Femur (tissue), 1 donor: ENCODE measurements around the gene MAPK8IP3.
A peak's percentile ranks its signal among the peaks of the same experiment; 100 is the strongest.

Experiments
- DNase-seq: peaks from one replicate; pipeline ENCODE4 v3.0.0-alpha.2; 2017

The MAPK8IP3 gene

DNA sequence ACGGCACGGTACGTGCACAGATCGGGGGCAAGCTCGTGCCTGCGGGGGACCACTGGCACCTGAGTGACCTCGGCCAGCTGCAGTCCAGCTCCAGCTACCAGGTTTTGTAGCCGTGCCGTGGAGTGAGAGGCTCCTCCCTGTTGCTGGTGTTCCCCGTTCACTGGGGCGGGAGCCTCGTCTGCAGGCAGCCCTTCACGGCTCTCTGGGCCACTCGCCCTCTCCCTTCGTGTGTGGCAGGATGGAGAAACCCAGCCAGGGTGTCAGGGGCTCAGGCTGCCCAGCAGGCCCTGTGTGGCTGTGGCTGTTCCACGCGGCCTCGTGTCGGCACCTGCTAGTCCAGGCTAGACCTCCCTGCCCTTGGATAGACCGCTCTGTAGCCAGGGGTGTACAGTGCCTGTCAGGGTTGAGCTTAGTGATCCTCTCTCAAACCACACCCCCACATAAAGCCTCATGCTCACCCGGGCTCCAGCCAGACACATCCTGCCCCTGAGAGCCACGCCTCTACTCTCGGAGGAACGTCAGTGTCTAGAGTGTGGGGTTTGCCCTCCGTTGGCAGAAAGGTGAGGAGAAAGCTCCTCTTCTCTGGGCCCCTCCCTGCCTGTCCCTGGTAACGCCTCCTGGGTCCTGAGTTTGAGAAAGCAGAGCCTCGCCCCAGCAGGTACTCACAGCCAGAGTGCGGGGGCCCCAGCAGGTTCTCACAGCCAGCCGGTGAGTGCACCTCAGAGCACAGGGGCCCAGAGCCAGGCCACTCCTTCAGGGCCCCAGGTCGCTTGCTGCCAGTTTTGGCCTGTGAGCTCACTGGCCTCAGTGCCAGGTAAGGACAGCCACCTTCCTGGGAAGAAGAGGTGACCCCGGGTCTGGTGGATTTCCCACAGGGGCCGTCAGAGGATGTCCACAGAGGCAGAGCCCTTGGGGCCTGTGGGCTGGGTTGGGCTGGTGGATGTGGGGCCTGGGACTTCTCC, 37.7 kb downstream of the MAPK8IP3 start:
- no peak for DNase-seq

DNA sequence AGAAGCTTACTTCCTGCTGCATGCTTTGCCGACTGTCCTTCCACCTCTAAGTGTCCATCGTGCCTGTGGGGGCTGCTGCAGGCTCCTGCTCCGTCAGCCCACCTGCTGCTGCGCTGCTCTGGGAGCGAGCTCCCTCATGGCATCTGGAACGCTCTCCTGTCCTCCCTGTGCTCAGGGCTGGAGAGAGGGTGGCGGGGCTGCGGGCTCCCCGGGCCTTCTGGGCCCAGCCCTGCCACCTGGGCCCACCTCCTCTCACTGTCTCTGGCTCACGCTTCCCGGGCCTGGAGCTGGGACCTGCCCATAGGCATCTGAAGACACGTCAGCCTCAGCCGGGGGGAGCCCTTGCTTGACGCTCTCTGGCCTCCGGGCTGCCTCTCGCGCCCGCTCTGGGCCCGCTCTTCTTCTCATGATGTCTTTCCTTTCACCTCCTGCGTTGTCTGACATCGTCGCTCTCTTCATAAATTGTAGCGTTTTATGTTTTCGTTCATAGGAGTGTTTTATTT, 38.4 kb downstream of the MAPK8IP3 start:
- no peak for DNase-seq

DNA sequence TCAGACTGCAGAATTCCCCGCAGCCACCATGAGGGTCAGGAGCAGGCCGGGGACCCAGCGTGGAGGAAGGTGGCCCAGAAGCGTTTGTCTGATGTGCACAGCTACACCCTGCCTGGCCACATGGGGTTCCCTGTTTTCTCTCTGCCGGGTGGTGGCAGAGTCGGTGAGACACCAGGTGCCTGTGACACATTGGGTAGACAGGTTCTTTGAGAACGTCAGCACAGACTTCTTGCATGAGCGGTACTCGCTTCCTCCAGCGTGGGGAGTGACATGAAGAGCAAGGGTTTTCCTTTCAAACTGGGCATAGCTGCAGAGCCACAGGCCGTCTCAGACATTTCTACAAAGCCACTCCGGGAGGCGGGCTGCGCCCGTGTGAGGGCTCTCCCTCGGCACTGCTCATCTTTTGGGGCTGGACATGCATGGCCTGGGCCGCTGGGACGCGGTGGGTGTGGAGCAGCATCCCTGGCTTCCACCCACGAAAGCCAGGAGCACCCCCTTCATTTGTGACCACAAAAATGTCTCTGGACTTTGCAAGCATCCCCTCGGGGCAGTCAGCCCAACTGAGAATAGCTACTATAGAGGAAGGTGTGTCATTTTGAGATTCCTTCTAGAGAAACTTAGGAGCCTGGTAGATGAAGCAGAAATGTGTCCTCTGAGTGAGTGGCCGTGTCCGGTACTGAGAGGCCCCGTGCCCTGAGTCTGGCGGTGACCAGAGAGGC, 39.3 kb downstream of the MAPK8IP3 start:
- peak; percentile 49 for DNase-seq

DNA sequence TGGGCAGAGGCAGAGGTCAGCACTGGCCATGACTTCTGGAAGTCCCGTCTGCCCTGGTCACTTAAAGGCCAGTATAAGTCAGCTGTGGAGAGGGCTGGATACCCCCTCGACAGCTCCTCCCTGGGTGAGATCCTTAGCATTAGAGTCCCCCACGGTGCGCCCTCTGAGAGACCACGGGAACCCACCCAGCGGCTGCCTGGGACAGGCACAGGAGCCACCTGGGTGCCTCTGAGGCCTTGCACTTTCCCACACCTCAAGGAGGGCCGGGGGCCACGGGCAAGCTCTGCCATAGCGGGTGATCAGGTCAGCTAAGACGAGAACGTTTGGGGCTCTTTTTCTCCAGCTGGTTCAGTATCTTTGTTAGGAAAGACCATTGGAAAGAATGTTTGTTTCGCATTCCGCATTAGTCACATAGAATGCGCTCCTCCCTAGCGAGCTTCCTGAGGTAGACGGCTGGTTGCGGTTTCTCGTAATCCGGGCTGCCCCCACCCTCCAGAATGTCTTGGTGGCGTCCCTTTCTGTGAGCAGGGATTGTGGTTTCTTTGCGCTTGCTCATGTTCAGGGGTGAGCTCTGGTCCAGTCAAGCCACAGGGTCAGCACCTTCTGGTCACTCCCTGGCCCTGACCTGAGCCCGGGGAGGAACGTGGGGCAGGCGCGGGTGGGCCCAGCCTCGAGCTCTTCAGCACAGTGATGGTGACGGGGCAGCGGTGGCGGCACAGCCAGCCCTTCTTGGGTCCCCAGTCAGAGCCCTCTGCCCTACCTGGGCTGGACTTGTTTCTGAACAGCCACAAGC, 40.1 kb downstream of the MAPK8IP3 start:
- peak; percentile 25 for DNase-seq

DNA sequence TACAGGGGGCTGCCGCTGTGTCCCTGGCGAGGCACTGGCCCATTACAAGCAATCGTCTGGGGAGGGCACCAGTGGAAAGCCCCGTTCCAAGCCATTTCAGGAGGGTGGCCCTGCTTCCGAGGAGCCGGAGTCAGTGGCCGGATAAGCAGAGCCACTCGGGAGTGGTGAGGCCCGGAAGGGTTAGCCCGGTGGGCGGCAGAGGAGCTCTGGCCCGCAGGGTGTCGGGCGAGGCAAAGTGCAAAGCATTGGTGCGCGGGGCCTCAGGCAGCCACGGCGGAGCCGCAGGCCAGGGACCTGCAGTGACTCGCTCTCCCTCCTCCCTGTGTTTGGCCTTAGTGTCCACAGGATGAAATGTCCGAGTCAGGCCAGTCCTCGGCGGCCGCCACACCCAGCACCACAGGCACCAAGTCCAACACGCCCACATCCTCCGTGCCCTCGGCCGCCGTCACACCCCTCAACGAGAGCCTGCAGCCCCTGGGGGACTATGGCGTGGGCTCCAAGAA, 40.7 kb downstream of the MAPK8IP3 start:
- DNase-seq: no peak

DNA sequence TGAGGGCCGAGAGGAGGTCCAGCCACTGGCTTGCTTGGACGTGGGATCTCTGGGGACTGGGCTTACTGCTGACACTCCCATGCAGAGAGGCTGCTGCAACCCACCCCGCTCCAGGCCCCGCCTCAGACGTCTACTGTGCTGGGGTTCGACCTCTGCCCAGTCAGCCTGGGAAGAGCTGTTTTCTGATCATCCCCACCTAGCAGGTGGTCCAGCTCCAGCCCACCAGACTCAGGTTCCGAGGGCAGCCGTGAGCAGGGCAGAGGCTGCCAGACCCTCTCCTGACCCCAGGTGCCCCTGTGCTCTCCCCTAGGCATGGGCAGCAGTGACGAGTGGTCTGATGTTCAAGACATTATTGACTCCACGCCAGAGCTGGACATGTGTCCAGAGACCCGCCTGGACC, 41.9 kb downstream of the MAPK8IP3 start:
- no peak for DNase-seq

DNA sequence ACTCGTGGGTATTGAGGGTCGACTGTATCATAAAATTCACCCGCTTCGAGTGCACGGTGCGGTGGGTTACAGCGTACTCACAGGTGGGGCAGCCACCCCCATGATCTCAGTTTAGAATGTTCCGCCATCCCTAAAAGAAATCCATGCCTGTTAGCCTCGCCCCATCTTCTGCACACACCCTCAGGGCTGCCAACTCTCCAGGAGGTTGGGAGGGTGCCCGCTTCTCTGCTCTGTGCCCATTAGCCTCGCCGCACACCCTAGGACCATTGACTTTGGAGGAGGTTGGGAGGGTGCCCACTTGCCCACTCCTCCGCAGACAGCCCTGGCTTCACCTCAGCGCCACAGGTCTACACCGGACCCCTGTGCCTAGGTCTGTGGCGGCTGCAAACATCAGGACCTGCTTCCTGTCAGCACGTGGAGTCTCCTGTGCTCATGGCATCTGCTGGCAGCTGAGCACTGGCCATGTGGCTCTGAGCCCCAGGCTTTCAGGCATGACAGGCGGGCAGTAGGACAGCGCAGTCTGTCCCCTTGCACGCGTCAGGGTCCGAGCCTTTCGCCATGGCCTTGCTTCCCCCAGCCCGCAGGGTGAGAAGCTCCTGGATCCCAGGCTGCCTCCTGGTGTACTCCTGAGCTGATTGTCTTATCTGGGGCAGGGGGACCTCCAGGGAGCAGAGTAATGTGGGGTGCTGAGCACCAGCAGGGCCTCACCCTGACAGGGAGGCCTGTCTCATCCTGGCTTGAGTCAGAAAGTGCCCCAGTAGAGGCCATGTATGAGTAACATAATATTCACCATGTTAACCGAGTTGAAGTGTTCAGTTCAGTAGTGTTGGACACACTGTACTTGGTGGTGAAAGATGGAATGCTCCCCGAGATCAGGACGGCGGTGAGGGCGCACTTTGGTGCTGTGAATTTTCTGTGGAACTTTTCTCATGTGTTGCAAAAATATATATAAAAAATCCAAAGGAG, 43.4 kb downstream of the MAPK8IP3 start:
- no peak for DNase-seq

DNA sequence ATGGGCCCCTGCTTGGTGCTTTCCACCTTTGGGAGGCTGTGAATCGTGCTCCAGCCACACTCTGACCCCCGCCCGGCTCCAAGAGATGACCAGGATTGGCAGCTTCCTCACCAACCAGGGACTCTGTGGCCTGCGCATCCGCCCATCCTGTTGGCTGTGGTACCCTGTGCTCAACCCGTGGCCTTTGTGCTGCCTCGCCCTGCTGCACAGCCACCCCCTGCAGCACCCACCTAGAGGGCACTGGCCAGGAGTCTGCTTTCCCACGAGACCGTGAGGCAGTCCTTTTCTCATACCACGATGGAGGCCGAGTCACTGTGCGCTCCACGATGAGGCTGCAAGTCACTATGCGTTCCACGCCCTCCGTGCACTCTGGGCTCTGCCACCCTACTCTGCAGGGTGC, 46.0 kb downstream of the MAPK8IP3 start:
- DNase-seq: no peak

DNA sequence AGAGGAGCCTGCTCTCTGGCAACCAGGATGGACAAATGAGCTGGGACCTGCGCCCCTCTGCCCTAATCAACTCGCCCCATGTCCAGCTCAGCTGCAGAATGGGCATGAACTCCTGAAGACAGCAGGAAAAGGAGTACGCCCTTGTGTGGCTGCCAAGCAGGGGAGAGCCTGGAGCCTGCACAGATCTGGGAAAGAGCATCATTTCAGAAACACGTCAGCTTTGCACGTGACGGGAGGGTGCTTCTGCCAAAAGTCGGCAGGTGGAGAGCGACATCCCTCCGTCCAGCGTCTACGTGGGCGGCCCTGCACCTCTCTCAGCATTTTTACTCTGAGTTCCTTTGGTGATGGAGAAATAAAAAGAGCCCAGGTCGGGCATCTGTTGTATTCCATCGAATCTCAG, 46.9 kb downstream of the MAPK8IP3 start:
- no peak for DNase-seq

DNA sequence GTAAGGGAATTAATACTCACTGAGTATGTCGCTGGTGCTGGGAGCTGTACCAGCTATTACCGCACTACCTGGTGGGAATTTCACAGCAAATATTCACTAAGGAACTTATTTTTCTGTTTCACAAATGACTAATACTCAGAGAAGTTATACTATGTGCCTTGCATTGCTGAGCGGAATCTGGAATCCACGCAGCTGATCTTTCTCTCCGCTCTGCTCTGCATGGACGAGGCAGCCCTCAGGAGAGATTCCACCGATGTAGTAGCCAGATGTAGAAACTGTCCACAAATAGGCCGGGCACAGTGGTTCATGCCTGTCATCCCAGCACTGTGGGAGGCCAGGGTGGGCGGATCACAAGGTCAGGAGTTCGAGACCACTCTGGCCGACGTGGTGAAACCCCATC, 48.2 kb downstream of the MAPK8IP3 start:
- no peak for DNase-seq

DNA sequence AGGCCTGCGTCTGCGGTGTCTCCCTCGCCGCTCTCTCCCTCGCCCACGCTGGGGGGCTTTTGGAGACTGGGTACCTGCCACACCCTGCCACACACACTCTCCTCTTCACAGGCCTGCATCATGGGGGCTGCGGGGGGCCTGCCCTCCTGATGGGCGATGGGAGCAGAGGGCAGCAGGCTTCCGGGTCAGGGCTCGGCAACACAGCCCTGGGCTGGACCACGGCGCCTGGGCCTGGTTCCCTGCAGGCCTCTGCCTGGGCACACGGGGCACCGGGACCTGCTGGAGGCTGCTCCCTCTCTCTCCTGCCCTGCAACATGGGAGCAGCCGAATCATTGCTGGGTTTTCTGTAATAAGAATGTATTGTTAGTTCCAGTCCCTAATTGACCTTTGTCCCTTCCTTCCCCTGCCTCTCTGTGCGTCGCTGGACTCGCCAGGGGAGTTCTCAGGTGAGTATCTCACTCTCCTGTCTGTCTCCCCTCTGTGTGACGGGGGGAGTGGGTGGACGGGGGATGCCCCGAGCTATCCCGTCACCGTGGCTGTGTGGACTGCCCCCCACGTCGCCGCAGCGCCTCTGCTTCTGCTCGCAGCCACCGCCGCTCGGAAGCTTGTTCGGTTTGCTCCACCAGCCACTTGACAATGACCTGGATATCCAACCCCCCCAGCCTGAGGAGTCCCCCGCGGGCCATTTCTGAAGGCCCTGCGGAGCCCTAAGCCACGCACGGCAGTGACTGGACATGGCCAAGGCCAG, 51.9 kb downstream of the MAPK8IP3 start:
- no peak for DNase-seq

DNA sequence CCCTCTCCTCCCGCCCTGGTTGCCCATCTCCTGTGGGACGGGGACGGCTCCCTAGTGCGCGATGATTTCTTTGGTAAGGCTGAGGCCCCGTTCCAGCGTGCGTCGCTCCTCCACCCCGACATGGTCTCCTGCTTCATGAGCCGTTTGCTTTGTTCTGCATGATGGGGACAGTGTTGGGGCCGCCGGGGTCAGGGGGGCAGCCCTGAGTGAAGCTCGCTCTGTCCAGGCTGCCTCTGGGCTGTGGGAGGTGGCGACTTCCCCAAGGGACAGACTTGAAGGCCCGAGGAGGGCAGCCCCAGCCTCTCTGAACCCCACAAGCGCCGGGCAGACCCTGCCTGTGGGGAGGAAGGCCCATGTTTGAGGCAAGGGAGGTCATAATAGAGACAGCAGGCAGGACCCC, 52.9 kb downstream of the MAPK8IP3 start:
- no peak for DNase-seq

DNA sequence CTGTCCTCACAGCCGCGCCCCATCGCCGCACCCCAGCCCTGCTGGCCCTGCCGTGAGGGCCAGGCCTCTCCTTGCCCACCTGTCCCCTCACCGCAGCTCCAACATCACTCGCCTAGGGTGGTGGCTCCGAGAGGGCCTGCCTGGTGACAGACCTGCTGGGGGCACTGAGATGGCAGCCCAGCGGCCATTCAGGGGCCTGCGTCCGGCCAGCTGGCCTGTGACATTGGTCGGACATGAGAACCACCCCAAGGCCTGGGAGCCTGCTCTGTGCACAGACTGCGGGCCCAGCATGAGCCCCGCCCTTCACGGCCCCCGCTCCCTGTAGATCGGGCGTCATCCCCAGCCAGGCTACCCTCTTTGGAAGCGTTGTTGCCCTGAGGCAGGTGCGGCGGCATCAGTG, 53.5 kb downstream of the MAPK8IP3 start:
- no peak for DNase-seq

DNA sequence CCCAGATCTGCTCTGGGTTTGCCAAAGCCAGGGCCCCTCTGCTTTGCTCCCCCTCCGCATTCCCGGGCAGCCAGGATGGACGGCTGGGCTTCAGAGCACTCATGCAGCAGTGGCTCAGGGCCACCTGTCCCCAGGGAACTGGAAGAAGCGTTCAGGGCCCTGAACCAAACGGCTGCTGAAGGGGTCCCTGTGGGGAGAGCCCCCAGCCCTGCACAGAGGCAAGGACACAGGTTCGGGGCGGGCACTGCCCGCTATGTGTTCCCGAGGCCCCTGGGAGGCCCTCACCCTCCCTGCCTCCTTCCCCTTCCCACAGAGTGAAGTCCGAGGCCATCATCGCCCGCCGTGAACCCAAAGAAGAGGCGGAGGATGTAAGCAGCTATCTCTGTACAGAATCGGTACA, 54.9 kb downstream of the MAPK8IP3 start:
- DNase-seq: no peak

DNA sequence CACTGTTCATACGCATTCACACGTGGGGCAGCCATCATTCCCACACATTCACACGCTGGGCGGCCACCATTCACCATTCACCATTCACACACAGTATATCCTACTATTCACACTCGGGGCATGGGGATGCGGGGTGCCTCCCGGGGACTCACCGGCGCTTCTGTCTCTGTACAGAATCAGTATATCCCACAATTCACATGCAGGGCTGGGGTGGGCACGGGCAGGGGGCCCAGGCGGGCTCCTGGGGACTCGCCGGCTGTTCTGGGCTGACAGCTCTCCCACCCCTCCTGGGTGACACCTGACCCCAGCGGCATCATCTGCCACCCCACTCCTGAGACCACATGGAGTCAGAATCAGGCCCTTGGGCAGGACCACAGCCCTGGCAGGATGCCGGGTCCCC, 55.8 kb downstream of the MAPK8IP3 start:
- no peak for DNase-seq

DNA sequence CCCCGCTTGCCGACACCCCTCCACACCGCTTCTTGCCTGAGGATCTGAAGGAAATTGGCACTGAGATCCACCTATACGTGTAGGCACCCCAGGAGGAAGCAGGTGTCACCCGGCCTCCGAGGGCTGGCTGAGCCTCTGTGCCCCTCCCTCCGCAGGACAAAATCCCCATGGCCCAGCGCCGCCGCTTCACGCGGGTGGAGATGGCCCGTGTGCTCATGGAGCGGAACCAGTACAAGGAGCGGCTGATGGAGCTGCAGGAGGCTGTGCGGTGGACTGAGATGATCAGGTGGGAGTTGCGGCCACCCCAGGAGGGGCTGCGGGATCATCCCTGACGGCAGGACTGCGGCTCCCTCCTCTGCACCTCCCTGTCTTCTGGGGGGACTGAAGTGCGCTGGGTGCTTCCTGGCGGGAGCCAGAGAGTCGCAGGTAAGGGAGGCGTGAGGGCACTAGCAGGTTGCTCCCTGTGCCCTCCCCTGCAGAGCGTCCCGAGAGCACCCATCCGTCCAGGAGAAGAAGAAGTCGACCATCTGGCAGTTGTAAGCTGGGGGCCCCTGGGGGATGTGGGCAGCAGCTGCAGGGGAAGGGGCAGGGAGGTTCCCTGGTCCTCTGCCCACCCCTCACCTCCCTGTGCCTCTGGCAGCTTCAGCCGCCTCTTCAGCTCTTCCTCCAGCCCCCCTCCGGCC, 56.3 kb downstream of the MAPK8IP3 start:
- DNase-seq: no peak

DNA sequence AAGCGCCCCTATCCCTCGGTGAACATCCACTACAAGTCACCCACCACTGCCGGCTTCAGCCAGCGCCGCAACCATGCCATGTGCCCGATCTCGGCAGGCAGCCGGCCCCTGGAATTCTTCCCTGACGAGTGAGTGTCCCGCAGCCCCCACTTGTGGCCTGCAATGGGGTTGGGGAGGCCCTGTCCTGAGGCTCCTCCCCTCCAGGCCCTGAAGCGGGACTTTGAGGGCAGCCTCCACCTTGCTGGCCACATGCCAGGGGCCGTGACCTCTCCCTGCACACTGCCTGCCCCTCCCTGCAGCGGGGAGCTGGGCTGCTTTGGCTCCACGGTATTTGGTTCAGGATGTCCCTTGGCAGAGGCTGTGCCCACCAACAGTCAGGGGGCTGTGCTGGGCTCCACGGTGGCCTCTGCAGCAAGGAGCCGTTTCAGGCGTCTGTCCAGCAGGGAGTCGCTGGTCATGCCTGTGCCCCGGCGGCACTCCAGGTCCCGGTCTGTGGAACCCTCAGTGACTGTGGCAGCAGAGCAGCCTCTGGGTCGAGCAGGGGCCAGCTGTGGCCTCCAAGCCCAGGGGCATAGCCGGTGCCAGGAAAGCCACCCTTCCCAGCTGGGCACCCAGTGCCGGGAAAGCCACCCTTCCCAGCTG, 57.0 kb downstream of the MAPK8IP3 start:
- DNase-seq: no peak

DNA sequence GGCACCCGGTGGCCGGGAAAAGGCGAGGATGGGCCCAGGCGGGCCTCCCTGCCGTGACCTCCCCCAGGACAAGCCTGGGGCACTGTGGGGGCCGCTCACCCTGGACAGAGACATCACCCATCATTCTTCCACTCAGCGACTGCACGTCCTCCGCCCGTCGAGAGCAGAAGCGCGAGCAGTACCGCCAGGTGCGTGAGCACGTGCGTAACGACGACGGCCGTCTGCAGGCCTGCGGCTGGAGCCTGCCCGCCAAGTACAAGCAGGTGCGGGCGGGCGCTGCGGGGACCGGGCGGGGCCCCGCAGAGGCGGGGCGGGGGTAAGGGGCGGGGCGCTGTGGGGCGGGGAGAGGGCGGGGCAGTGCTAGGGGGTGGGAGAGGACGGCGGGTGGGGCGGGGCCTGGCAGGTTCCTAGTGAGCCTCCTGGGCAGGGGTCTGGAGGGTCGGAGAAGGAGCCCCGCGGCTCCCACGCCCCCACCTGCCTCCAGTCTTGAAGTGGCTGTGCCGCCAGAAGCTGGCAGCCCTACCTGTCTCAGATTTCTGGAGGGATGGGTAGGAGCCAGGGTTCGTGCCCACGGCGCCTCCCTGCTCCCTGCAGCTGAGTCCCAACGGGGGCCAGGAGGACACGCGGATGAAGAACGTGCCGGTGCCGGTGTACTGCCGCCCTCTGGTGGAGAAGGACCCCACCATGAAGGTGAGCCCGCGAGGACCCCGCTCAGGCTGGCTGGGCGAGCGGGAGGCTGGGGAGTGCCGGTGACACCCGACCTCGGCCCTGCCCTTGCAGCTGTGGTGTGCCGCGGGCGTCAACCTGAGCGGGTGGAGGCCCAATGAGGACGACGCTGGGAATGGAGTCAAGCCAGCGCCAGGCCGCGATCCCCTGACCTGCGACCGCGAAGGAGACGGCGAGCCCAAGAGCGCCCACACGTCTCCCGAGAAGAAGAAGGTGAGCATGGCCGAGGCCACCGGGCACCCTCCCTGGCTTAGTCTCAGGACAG, 57.8 kb downstream of the MAPK8IP3 start:
- no peak for DNase-seq

DNA sequence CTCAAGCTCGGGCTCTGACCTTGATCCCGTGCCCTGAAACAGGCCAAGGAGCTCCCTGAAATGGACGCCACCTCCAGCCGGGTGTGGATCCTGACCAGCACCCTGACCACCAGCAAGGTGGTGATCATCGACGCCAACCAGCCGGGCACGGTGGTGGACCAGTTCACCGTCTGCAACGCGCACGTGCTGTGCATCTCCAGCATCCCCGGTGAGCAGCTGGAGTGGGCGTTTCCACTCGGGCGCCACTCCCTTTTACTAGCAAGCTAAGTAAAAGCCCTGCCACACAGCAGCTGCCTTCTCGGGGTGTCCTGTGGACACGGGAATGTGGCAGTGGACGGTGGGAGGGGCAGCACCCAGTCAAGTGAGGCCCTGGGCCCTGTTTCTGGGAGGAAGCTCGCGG, 59.0 kb downstream of the MAPK8IP3 start:
- DNase-seq: no peak
